Choroid plexus epithelial cell (primary cell): ENCODE measurements around the gene SLC18A2.
"Not testable (repeated sequence)": the region's sequence is repeated elsewhere in the genome, so short reads cannot be mapped to it uniquely, and the experiment has no call there.

Experiments used
- DNase-seq: peaks from one replicate; pipeline ENCODE4 v3.0.0-alpha.2; 2010; ENCODE audit warnings: low read depth
- H3K4me3 ChIP-seq: 2 replicates; pipeline ENCODE4 v1.5.1; 2011; ENCODE audit warnings: low read depth, mild to moderate bottlenecking, control low read depth, low read length, moderate library complexity
- CTCF ChIP-seq: conservative IDR thresholded peaks from 2 replicates; pipeline ENCODE4 v1.5.1; 2011; ENCODE audit warnings: low read depth, mild to moderate bottlenecking, control low read depth, inconsistent platforms, low read length, moderate library complexity

Gene SLC18A2

GRCh38 chr10:117273980-117274379 is 33.1 kb downstream of the SLC18A2 start:
- no peak overlapping the region for H3K4me3 ChIP-seq
- DNase-seq, result no peak
- TF ChIP-seq CTCF, result no peak

- no peak for DNase-seq
- TF ChIP-seq CTCF, result no peak
- H3K4me3 ChIP-seq, result no peak overlapping the region
These were observed 33.6 kb downstream of the SLC18A2 start for GRCh38 chr10:117274509-117274908.

DNA sequence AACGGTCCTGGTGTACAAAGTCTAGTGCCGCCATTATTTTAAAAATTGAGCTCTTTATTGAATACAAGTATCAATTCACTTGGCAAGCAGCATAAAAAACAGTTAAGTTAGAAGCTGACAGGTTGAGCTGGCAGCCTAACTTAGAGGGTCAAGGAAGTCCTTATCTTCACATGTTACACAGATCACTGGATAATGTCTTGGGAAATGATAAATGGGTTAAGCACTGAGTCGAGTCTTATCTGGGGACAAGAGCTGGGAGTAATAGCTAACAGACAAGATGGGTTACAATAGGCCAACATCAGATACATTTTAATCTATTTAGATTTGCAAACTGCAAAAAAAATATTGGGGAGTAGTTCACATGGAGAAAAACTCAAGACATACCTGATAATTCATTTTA is 34.2 kb downstream of the SLC18A2 start:
- no peak overlapping the region for H3K4me3 ChIP-seq
- TF ChIP-seq CTCF, result no peak
- DNase-seq, result no peak

DNA sequence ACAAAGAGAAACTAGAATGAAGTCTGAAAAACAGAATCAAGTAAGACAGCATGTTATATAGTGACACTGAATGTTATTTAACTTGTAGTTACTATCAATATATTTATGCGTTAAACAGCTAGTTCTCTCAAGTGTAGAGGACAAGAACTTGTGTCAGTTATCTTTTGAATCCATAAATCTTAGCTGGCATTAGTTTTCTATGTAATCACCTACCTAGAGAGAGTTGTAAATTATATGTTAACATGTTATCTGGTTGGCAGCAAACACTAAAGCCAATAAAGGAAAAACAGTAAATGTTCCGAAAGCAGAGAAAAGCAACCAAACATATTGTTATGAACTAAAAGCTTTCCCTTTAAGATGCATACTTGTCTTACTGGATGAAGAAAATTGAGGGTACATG is 36.8 kb downstream of the SLC18A2 start:
- H3K4me3 ChIP-seq, result no peak overlapping the region
- TF ChIP-seq CTCF, result no peak

DNA sequence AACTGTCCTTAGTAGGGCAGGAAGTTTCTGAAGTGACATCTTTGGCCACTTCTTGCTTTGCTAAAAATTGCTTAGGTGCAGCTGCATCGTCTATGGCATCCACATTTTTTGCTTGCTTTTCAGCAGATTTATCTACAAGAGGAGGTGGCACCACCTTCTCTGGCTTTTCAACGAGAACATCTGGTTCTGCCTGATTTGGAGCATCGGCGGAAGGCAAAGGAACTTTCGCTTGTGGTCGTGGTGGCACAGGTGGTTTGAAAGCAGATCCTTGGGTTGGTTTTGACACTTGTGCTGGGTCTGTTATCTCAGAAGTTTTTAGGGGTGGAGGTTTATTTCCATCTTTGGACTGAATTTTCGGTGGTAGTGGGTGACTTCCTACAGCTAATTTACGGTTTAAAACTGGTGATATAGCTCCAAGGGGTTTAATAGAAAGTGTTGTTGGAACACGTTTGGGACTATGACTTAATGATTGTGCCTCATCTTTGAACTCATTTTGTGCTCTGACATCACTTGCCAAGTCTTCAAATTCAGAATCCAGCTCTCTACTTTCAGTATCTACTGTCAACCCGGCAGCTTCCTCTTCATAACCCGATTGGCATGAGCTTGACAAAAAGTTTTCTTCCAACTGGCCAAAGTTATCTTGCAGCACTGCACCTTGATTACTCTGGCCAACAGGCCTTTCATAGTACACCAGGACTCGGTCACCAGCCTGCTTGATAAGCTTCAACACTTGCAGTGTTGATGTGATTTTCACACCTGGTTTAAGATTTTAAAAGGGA is 44.0 kb downstream of the SLC18A2 start:
- no peak for DNase-seq
- no peak for TF ChIP-seq CTCF
- no peak overlapping the region for H3K4me3 ChIP-seq

More for the DNA sequence above, 36.8 kb downstream of the SLC18A2 start:
- no peak for DNase-seq

DNA sequence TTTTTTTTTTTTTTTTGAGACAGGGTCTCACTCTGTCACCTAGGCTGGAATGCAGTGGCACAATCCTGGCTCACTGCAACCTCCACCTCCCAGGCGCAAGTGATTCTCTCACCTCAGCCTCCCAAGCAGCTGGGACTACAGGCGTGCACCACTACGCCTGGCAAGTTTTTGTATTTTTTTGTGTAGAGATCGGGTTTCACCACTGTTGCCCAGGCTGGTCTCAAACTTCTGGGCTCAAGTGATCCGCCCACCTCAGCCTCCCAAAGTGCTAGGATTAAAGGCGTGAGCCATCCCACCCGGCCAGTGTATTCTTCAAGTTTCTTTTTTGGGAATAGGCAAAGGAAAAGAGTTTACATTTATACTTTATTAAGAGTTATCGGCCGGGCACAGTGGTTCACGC is 50.0 kb downstream of the SLC18A2 start:
- not testable (repeated sequence) for H3K4me3 ChIP-seq, DNase-seq

DNA sequence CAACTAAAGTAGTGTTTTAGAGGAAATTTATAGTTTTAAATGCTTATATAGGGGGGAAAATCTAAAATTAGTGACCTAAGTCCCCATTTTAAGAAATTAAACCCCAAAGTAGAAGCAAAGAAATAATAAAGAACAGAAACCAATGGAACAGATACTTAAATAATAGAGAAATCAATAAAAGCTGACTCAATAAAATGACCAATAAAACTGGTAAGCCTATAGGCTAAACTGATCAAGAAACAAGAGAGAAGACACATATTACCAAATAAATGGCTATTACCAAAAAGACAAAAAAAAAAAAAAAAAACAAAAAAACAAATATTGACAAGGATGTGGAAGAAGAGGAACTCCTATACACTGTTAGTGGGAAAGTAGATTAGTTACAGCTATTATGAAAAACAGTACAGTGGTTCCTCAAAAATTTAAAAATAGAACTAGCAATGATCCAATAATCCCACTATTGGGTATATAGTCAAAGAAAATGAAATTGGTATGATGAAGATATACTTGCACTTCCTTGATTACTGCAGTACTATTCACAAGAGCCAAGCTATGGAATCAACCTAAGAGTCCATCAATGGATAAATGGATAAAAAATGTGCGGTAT is 53.2 kb downstream of the SLC18A2 start:
- no peak for TF ChIP-seq CTCF
- DNase-seq, result no peak

More for the DNA sequence above, 53.2 kb downstream of the SLC18A2 start:
- H3K4me3 ChIP-seq, result no peak overlapping the region
